HepG2 (cell line): ENCODE data around the gene CD4. TPM values are rescaled to one million over a fixed set of nuclear protein-coding genes. Genes with fewer than 3 reads are reported as not detected.

Experiments
- ATAC-seq: fragments of 200-7000 bp; cut with Tn5 transposase; 3 replicates; pipeline ENCODE4 v1.9.1; 2020; ENCODE audit warnings: mild to moderate bottlenecking, moderate library complexity
- BruUV-seq: library from RNA; stranded (reverse); fragments of 400-500 nt; replicated peaks from 2 replicates; lab custom pipeline; 2021; lab: Mats Ljungman, UMichigan
- CTCF ChIA-PET: fragments of 300-600 bp; formaldehyde crosslinking; extraction: SDS; loops from one replicate; lab custom pipeline; 2021; ENCODE audit warnings: low total read pairs, inconsistent platforms, low intra/inter-chr PET ratio; lab: Yijun Ruan, JAX
- POLR2A ChIA-PET: fragments of 350-600 bp; sonication (Branson Sonifier 250); formaldehyde crosslinking; loops from one replicate; lab custom pipeline; 2020; ENCODE audit warnings: antibody characterized with exemption, inconsistent platforms; lab: Yijun Ruan, JAX
- DNase-seq: peaks from one replicate; pipeline ENCODE4 v3.0.0-alpha.2; 2015; ENCODE audit warnings: low spot score
- FAIRE-seq: peaks from 3 replicates; lab custom pipeline; 2011; peaks lifted over from hg19 to GRCh38; lab: Jason Lieb, UNC
- H2AFZ ChIP-seq: one replicate; pipeline ENCODE4 v1.6.1; 2011; ENCODE audit warnings: low read length, inconsistent platforms
- H3K27ac ChIP-seq: fragments of 300-600 bp; 3 replicates; pipeline ENCODE4 v1.8.0; 2011; ENCODE audit warnings: mixed run types, mild to moderate bottlenecking, mixed read lengths, low read length, inconsistent platforms; ENCODE audit not compliant: insufficient read depth; ENCODE audit errors: extremely low read length
- H3K27me3 ChIP-seq, 2 experiments: fragments of 200-600 bp in 1 of 2; 2 replicates in 1 of 2; 3 replicates in 1 of 2; pipeline versions ENCODE4 v1.6.0 to v1.8.0; 2011; ENCODE audit warnings: low read length in 2 of 2, mild to moderate bottlenecking in 2 of 2, moderate library complexity in 2 of 2, inconsistent platforms in 1 of 2; ENCODE audit not compliant: insufficient read depth in 2 of 2, control insufficient read depth in 1 of 2
- H3K36me3 ChIP-seq, 2 experiments: fragments of 200-600 bp in 1 of 2; replicated peaks in 1 of 2; 2 replicates in 1 of 2; 3 replicates in 1 of 2; pipeline versions ENCODE4 v1.5.1 to v1.8.0; 2011; ENCODE audit warnings: low read length in 2 of 2, inconsistent platforms in 1 of 2; ENCODE audit not compliant: insufficient read depth in 2 of 2, control insufficient read depth in 1 of 2
- H3K4me1 ChIP-seq: 2 replicates; pipeline ENCODE4 v1.5.1; 2012; ENCODE audit warnings: low read length, inconsistent platforms; ENCODE audit not compliant: insufficient read depth
- H3K4me2 ChIP-seq: 2 replicates; pipeline ENCODE4 v1.6.0; 2011; ENCODE audit warnings: low read depth, low read length, inconsistent platforms
- H3K4me3 ChIP-seq, 3 experiments: fragments of 200-600 bp in 1 of 3; sonication (generic), shearing (Covaris generic) in 1 of 3; replicated peaks in 1 of 3; 2 replicates each; pipeline ENCODE4 v1.5.1; 2011 to 2016; ENCODE audit warnings: low read length in 3 of 3, inconsistent platforms in 2 of 3, low read depth in 2 of 3, mild to moderate bottlenecking in 2 of 3, control low read depth in 1 of 3, mixed read lengths in 1 of 3; ENCODE audit not compliant: insufficient read depth in 1 of 3
- H3K79me2 ChIP-seq: one replicate; pipeline ENCODE4 v1.6.1; 2011; ENCODE audit warnings: low read length, inconsistent platforms; ENCODE audit not compliant: insufficient read depth
- H3K9ac ChIP-seq: 2 replicates; pipeline ENCODE4 v1.6.0; 2011; ENCODE audit warnings: mild to moderate bottlenecking, low read depth, low read length, inconsistent platforms; ENCODE audit not compliant: insufficient read depth
- H3K9me3 ChIP-seq: 2 replicates; pipeline ENCODE4 v1.5.1; 2012; ENCODE audit warnings: mild to moderate bottlenecking, low read length
- H4K20me1 ChIP-seq: 2 replicates; pipeline ENCODE4 v1.6.0; 2011; ENCODE audit warnings: inconsistent platforms, mild to moderate bottlenecking, low read length, moderate library complexity; ENCODE audit not compliant: insufficient read depth
- CCDC6 ChIP-seq: sonication (generic); formaldehyde crosslinking; IDR thresholded peaks from 2 replicates; pipeline ENCODE4 v1.8.1; 2022; ENCODE audit warnings: mild to moderate bottlenecking, missing genetic modification reagents, moderate library complexity
- CREB1 ChIP-seq, 2 experiments: fragments of 450-650 bp in 1 of 2; IDR thresholded peaks; 2 replicates each; pipeline ENCODE4 v1.6.1; 2016 to 2017; ENCODE audit warnings: control low read depth in 1 of 2, mild to moderate bottlenecking in 1 of 2, missing compliant biosample characterization in 1 of 2, missing genetic modification characterization in 1 of 2
- KDM3A ChIP-seq: IDR thresholded peaks from 2 replicates; pipeline ENCODE4 v1.6.1; 2018; ENCODE audit warnings: low read depth, missing compliant biosample characterization
- POLR2A ChIP-seq, 2 experiments: IDR thresholded peaks; 2 replicates each; pipeline ENCODE4 v1.6.1; 2011; ENCODE audit warnings: low read depth in 2 of 2, low read length in 2 of 2, mild to moderate bottlenecking in 1 of 2, moderate library complexity in 1 of 2; ENCODE audit not compliant: insufficient read depth in 1 of 2
- SMARCC2 ChIP-seq: fragments of 450-650 bp; IDR thresholded peaks from 2 replicates; pipeline ENCODE4 v1.6.1; 2017; ENCODE audit warnings: antibody characterized with exemption, mild to moderate bottlenecking
- SOX5 ChIP-seq: IDR thresholded peaks from 2 replicates; pipeline ENCODE4 v1.6.1; 2016; ENCODE audit warnings: borderline replicate concordance
- ZFP36 ChIP-seq: fragments of 150-350 bp; IDR thresholded peaks from 2 replicates; pipeline ENCODE4 v1.6.1; 2018; ENCODE audit warnings: borderline replicate concordance, low read length, low read depth; ENCODE audit not compliant: partially characterized antibody
- ZNF292 ChIP-seq: sonication (generic); formaldehyde crosslinking; IDR thresholded peaks from 2 replicates; pipeline ENCODE4 v1.8.1; 2022; ENCODE audit warnings: mild to moderate bottlenecking, low read depth, missing genetic modification reagents, borderline replicate concordance
- ZNF773 ChIP-seq: sonication (generic); formaldehyde crosslinking; IDR thresholded peaks from 2 replicates; pipeline ENCODE4 v1.4.0; 2020; ENCODE audit warnings: missing genetic modification reagents, borderline replicate concordance
- WGBS: methylation state at CpG from one replicate; pipeline ENCODE4 v1.1.6; 2017; ENCODE audit warnings: low lambda C conversion rate; 5-methylcytosine and 5-hydroxymethylcytosine counted together
- in situ Hi-C: cut with HindIII; loops from 2 replicates; pipeline ENCODE4 v1.10.0; 2017; ENCODE audit warnings: low pct_unique_long_range_greater_than_20kb; ENCODE audit not compliant: extremely low pct_ligation_motif_present
- intact Hi-C: fragments of 100-400 bp; cut with micrococcal nuclease; formaldehyde crosslinking; loops from one replicate; pipeline ENCODE4 v1.10.0; 2022; ENCODE audit not compliant: unreplicated experiment
- polyA plus RNA-seq, 8 experiments: library from polyadenylated mRNA; depleted of rRNA in 3 of 8; stranded (reverse) in 7 of 8; unstranded in 1 of 8; fragments of >200 nt; fragmentation: Illumina TruSeq in 4 of 8; extraction: Trizol in 4 of 8; gene quantifications; 2 replicates each; pipeline versions ENCODE4 v1.2.1 to v1.2.3, GENCODE V29; 2011 to 2016; ENCODE audit warnings: low read depth in 4 of 8, missing spikeins in 1 of 8, mixed read lengths in 1 of 8; ENCODE audit not compliant: insufficient read depth in 1 of 8
- total RNA-seq, 5 experiments: library from RNA; depleted of rRNA; stranded (reverse); fragments of >200 nt; fragmentation: Illumina TruSeq; extraction: Trizol; gene quantifications; 2 replicates each; pipeline ENCODE4 v1.2.3, GENCODE V29; 2016; ENCODE audit warnings: low read depth in 1 of 5
- TF ChIP-seq, protein P1 (sequence below): fragments of 450-650 bp; IDR thresholded peaks from 2 replicates; pipeline ENCODE4 v1.6.1; 2016

CD4 gene
- total and polyA plus RNA-seq, 2 of the 13 experiments (the other 11 are each of a cell fraction or from before 2014, with no cell fraction given): 0.07 to 0.95 TPM

DNA sequence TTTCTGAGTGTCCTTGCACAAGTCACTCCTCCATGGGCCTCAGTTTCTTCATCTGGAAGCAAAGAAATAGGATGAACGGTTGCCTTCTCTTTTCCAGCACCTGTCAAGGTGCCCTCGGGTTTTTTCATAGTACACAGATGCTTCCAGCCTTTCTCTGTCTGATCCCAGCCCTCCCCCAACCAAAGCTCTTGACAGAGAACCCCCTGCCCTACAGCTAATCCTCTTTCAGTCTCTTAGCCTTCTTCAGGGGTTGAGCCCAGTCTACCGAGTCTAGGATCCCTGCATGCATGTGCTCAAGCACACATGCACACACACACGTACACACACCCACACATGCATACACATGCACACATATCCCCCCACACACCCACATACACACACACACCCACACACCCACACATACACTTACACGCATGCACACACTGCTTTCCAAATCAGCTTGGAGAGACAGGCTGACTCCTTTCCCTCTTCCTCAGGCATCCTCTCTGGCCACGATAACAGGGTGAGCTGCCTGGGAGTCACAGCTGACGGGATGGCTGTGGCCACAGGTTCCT lies 57.1 kb downstream of the CD4 start:
- BruUV-seq: no TSS peak
- Histone ChIP-seq H4K20me1 (no peaks in the 10 kb centered on the region), H3K79me2 (peaks cover 15% of the 10 kb centered on the region), H3K27me3 (no peaks in the 10 kb centered on the region), H3K4me3 (no peak overlapping the region), H3K36me3 (peaks cover 12 to 38% of the 10 kb centered on the region in 2 experiments), H3K4me2 (no peak overlapping the region), H3K9ac (no peak overlapping the region), H3K9me3 (no peaks in the 10 kb centered on the region), H3K4me1 (peaks cover 16% of the 10 kb centered on the region), H2AFZ (no peak overlapping the region), H3K27ac (no peak overlapping the region)
- no peak for ATAC-seq
- ChIA-PET CTCF (no interaction called here), POLR2A (no interaction called here)
- no peak for FAIRE-seq
- intact Hi-C loops (no loop called here), in situ Hi-C loops (no loop called here)
- TF ChIP-seq SOX5 (CRISPR knock-in tag): no peak
- TF ChIP-seq ZNF292: no peak
- no peak for TF ChIP-seq ZFP36
- TF ChIP-seq, protein P1, sequence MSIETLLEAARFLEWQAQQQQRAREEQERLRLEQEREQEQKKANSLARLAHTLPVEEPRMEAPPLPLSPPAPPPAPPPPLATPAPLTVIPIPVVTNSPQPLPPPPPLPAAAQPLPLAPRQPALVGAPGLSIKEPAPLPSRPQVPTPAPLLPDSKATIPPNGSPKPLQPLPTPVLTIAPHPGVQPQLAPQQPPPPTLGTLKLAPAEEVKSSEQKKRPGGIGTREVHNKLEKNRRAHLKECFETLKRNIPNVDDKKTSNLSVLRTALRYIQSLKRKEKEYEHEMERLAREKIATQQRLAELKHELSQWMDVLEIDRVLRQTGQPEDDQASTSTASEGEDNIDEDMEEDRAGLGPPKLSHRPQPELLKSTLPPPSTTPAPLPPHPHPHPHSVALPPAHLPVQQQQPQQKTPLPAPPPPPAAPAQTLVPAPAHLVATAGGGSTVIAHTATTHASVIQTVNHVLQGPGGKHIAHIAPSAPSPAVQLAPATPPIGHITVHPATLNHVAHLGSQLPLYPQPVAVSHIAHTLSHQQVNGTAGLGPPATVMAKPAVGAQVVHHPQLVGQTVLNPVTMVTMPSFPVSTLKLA: peak; percentile 52
- no peak for TF ChIP-seq KDM3A (CRISPR knock-in tag)
- TF ChIP-seq ZNF773 (CRISPR knock-in tag): no peak
- TF ChIP-seq SMARCC2: no peak
- DNase-seq: no peak
- 92% methylated on average over 7 of the region's 7 CpGs for WGBS

DNA sequence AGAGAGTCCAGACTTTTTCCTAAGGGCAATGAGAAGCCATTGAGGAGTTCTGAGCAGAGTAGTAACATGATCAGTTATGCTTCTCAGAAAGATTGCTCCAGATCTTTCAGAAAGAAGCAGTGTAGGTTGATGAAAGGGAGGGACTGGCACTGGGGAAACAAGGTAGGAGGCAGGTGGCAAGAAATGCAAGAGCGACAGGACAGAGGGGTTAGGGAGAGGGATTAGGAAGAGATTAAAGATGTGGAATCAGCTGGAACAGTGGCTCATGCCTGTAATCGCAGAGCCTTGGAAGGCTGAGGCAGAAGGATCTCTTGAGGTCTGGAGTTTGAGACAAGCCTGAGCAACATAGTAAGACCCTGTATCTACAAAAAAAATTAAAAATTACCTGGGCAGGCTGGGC lies 58.3 kb downstream of the CD4 start:
- H3K79me2 ChIP-seq: peaks cover 15% of the 10 kb centered on the region
- TF ChIP-seq POLR2A (IDR thresholded peaks at IDR 0.05; ENCODE audit: insufficient read depth in 1 of 2, low read depth in 2 of 2, low read length in 2 of 2): peak in 1 of 2 experiments; percentile 20; a peak in 1 of 4 replicates
- TF ChIP-seq CCDC6: no peak
- TF ChIP-seq CREB1 (IDR thresholded peaks at IDR 0.05): no peak
- no peak for TF ChIP-seq CREB1 (CRISPR knock-in tag; IDR thresholded peaks at IDR 0.05)
- TF ChIP-seq, all 625 proteins: peak for 1
- Histone ChIP-seq H4K20me1 (no peaks in the 10 kb centered on the region), H3K27me3 (no peaks in the 10 kb centered on the region), H3K9ac (no peak overlapping the region), H3K4me2 (no peak overlapping the region), H3K4me1 (peaks cover 16% of the 10 kb centered on the region), H3K4me3 (no peak overlapping the region), H3K9me3 (no peaks in the 10 kb centered on the region), H3K27ac (no peak overlapping the region), H2AFZ (no peak overlapping the region), H3K36me3 (peaks cover 12 to 38% of the 10 kb centered on the region in 2 experiments)
- CTCF ChIA-PET: no interaction called here
- BruUV-seq: no TSS peak
- DNase-seq: no peak
- POLR2A ChIA-PET: no interaction called here
- FAIRE-seq: no peak
- no peak for ATAC-seq
- intact Hi-C loops: no loop called here
- in situ Hi-C loops: no loop called here
- WGBS: 96% methylated on average over 2 of the region's 2 CpGs
